ENCODE results near the gene MPPED1.

The MPPED1 gene

GRCh38 chr22:43539572-43540528 lies 128.0 kb downstream of the MPPED1 start:
- no peak for DNase-seq

- no peak for DNase-seq
These were observed 128.7 kb downstream of the MPPED1 start for GRCh38 chr22:43540529-43540923.

- no peak for DNase-seq
These were observed 129.2 kb downstream of the MPPED1 start for GRCh38 chr22:43541022-43541421.

GRCh38 chr22:43541462-43542407 lies 129.9 kb downstream of the MPPED1 start:
- no peak for DNase-seq

GRCh38 chr22:43542681-43543521 lies 131.1 kb downstream of the MPPED1 start:
- no peak for DNase-seq

GRCh38 chr22:43543522-43544288 lies 131.9 kb downstream of the MPPED1 start:
- DNase-seq = no peak

GRCh38 chr22:43544289-43544673 lies 132.5 kb downstream of the MPPED1 start:
- no peak for DNase-seq

GRCh38 chr22:43546186-43546585 lies 134.4 kb downstream of the MPPED1 start:
- no peak for DNase-seq

GRCh38 chr22:43550024-43550620 lies 138.3 kb downstream of the MPPED1 start:
- no peak for DNase-seq

GRCh38 chr22:43550672-43551071 lies 138.9 kb downstream of the MPPED1 start:
- DNase-seq = no peak

- DNase-seq = no peak
These were observed 141.8 kb downstream of the MPPED1 start for GRCh38 chr22:43553451-43554258.

GRCh38 chr22:43554259-43554636 lies 142.4 kb downstream of the MPPED1 start:
- DNase-seq = no peak

- no peak for DNase-seq
These were observed 143.0 kb downstream of the MPPED1 start for GRCh38 chr22:43554694-43555365.

GRCh38 chr22:43555561-43556515 lies 144.0 kb downstream of the MPPED1 start:
- no peak for DNase-seq

Measured in hypothalamus (tissue), 51 donors.